Hepatocyte (in vitro differentiated cells): Measurements from ENCODE around the gene DENND5B.

Experiments
- CTCF ChIP-seq: fragments of 200-600 bp; sonication (generic); IDR thresholded peaks from 2 replicates; pipeline ENCODE4 v1.5.1; 2016; ENCODE audit warnings: antibody characterized with exemption, mild to moderate bottlenecking; ENCODE audit not compliant: poor library complexity
- EZH2 ChIP-seq: fragments of 200-600 bp; sonication (generic); IDR thresholded peaks from 2 replicates; pipeline ENCODE4 v1.6.1; 2016; ENCODE audit warnings: antibody characterized with exemption, mild to moderate bottlenecking, borderline replicate concordance
- EZH2phosphoT487 ChIP-seq: fragments of 200-600 bp; sonication (generic); IDR thresholded peaks from one replicate; pipeline ENCODE4 v1.6.1; 2018; ENCODE audit warnings: antibody characterized with exemption, mild to moderate bottlenecking, low read depth, moderate library complexity; ENCODE audit not compliant: unreplicated experiment, severe bottlenecking

- no peak for TF ChIP-seq CTCF
- TF ChIP-seq EZH2: no peak
- no peak for TF ChIP-seq EZH2phosphoT487
Measured at GRCh38 chr12:31523306-31523705, 67.6 kb downstream of the DENND5B start.
